GM12878 (cell line): Measurements from ENCODE around the gene TMCC3. TPM values are rescaled to one million over a fixed set of nuclear protein-coding genes. Genes with fewer than 3 reads are reported as not detected.

Experiments used
- BCL11A ChIP-seq: IDR thresholded peaks from 2 replicates; pipeline ENCODE4 v1.6.1; 2011; ENCODE audit warnings: low read depth, low read length
- CBX3 ChIP-seq: fragments of 200-600 bp; sonication (generic); IDR thresholded peaks from 2 replicates; pipeline ENCODE4 v1.6.1; 2016; ENCODE audit warnings: low read depth, borderline replicate concordance
- CEBPB ChIP-seq, 2 experiments: fragments of 150-350 bp in 1 of 2; IDR thresholded peaks; 2 replicates each; pipeline ENCODE4 v1.6.1; 2012 to 2014; ENCODE audit warnings: low read depth in 2 of 2, low read length in 2 of 2, borderline replicate concordance in 1 of 2, inconsistent platforms in 1 of 2
- CEBPZ ChIP-seq: fragments of 150-350 bp; IDR thresholded peaks from 2 replicates; pipeline ENCODE4 v1.6.1; 2016; ENCODE audit warnings: low read depth, low read length
- ELK1 ChIP-seq: IDR thresholded peaks from 2 replicates; pipeline ENCODE4 v1.6.1; 2012; ENCODE audit warnings: low read depth, low read length, improper control_type of control experiment
- GABPA ChIP-seq: IDR thresholded peaks from 2 replicates; pipeline ENCODE4 v1.6.1; 2014; ENCODE audit warnings: antibody characterized with exemption, low read depth, mild to moderate bottlenecking, inconsistent platforms
- HCFC1 ChIP-seq: fragments of 150-350 bp; IDR thresholded peaks from 2 replicates; pipeline ENCODE4 v1.6.1; 2014; ENCODE audit warnings: low read length
- HDAC2 ChIP-seq: fragments of 200-600 bp; sonication (generic); IDR thresholded peaks from 2 replicates; pipeline ENCODE4 v1.6.1; 2017
- IKZF2 ChIP-seq, 2 experiments: fragments of 450-650 bp; IDR thresholded peaks; 2 replicates each; pipeline ENCODE4 v1.6.1; 2017; ENCODE audit warnings: mild to moderate bottlenecking in 2 of 2, moderate library complexity in 2 of 2
- JUNB ChIP-seq: IDR thresholded peaks from 2 replicates; pipeline ENCODE4 v1.6.1; 2016; ENCODE audit warnings: antibody characterized with exemption, mild to moderate bottlenecking
- LARP7 ChIP-seq: fragments of 450-650 bp; IDR thresholded peaks from 2 replicates; pipeline ENCODE4 v1.6.1; 2017; ENCODE audit warnings: mild to moderate bottlenecking
- MAX ChIP-seq: IDR thresholded peaks from 2 replicates; pipeline ENCODE4 v1.6.1; 2012; ENCODE audit warnings: low read depth, low read length, improper control_type of control experiment
- MXI1 ChIP-seq: fragments of 150-350 bp; IDR thresholded peaks from 2 replicates; pipeline ENCODE4 v1.6.1; 2011; ENCODE audit warnings: low read depth, mild to moderate bottlenecking, inconsistent platforms, low read length, improper control_type of control experiment
- NFYB ChIP-seq: IDR thresholded peaks from 2 replicates; pipeline ENCODE4 v1.6.1; 2011; ENCODE audit warnings: low read depth, mild to moderate bottlenecking, low read length, improper control_type of control experiment, moderate library complexity; ENCODE audit not compliant: insufficient read depth
- NR2C1 ChIP-seq: fragments of 450-650 bp; IDR thresholded peaks from 2 replicates; pipeline ENCODE4 v1.6.1; 2017; ENCODE audit warnings: antibody characterized with exemption, mild to moderate bottlenecking, moderate library complexity
- PBX3 ChIP-seq: IDR thresholded peaks from 2 replicates; pipeline ENCODE4 v1.6.1; 2011; ENCODE audit warnings: mild to moderate bottlenecking, low read depth, low read length, moderate library complexity; ENCODE audit not compliant: insufficient replicate concordance
- RB1 ChIP-seq: fragments of 450-650 bp; formaldehyde crosslinking; IDR thresholded peaks from 2 replicates; pipeline ENCODE4 v1.6.1; 2017; ENCODE audit warnings: mild to moderate bottlenecking, borderline replicate concordance
- RBBP5 ChIP-seq: fragments of 200-600 bp; sonication (generic); conservative IDR thresholded peaks from 2 replicates; pipeline ENCODE4 v1.6.1; 2016
- RCOR1 ChIP-seq: conservative IDR thresholded peaks from 2 replicates; pipeline ENCODE4 v1.6.1; 2012; ENCODE audit warnings: low read depth, low read length, improper control_type of control experiment
- RELA ChIP-seq: fragments of 450-650 bp; IDR thresholded peaks from 2 replicates; pipeline ENCODE4 v1.8.0; 2014; ENCODE audit warnings: borderline replicate concordance; ENCODE audit not compliant: partially characterized antibody
- RFX5 ChIP-seq: IDR thresholded peaks from 2 replicates; pipeline ENCODE4 v1.6.1; 2011; ENCODE audit warnings: low read depth, low read length, improper control_type of control experiment
- SP1 ChIP-seq: IDR thresholded peaks from one replicate; pipeline ENCODE4 v1.6.1; 2011; ENCODE audit warnings: low read depth, low read length
- SREBF1 ChIP-seq: IDR thresholded peaks from 2 replicates; pipeline ENCODE4 v1.6.1; 2012; ENCODE audit warnings: mild to moderate bottlenecking, low read length
- SREBF2 ChIP-seq: IDR thresholded peaks from 2 replicates; pipeline ENCODE4 v1.6.1; 2012; ENCODE audit warnings: mild to moderate bottlenecking, low read length
- STAT1 ChIP-seq: fragments of 450-650 bp; conservative IDR thresholded peaks from 2 replicates; pipeline ENCODE4 v1.6.1; 2014; ENCODE audit warnings: antibody characterized with exemption, mild to moderate bottlenecking
- TAF1 ChIP-seq: IDR thresholded peaks from 2 replicates; pipeline ENCODE4 v1.6.1; 2011; ENCODE audit warnings: mild to moderate bottlenecking, low read depth, low read length, borderline replicate concordance
- TARDBP ChIP-seq: IDR thresholded peaks from 2 replicates; pipeline ENCODE4 v1.6.1; 2016; ENCODE audit warnings: borderline replicate concordance
- TBL1XR1 ChIP-seq: IDR thresholded peaks from 2 replicates; pipeline ENCODE4 v1.6.1; 2012; ENCODE audit warnings: low read depth, low read length, improper control_type of control experiment
- polyA plus RNA-seq, 11 experiments: library from polyadenylated mRNA; depleted of rRNA in 4 of 11; unstranded in 6 of 11; stranded (reverse) in 5 of 11; fragments of >200 nt; fragmentation: Nextera tagmentation in 4 of 11; fragmentation: Illumina TruSeq in 1 of 11; extraction: Ambion mirVana in 4 of 11; extraction: Trizol in 1 of 11; gene quantifications; 1 replicate in 1 of 11; 2 replicates in 10 of 11; pipeline versions ENCODE4 v1.2.1 to v1.2.3, GENCODE V29; 2011 to 2016; ENCODE audit warnings: inconsistent platforms in 2 of 11, missing spikeins in 2 of 11, low read depth in 1 of 11
- total RNA-seq, 4 experiments: library from RNA; depleted of rRNA in 3 of 4; stranded (reverse); fragments of >200 nt in 3 of 4; fragmentation: Illumina TruSeq in 1 of 4; extraction: Trizol in 1 of 4; gene quantifications; 2 replicates each; pipeline versions ENCODE4 v1.2.1 to v1.2.3, GENCODE V29; 2013 to 2021

The TMCC3 gene
- total and polyA plus RNA-seq, 10 of the 15 experiments (the other 5 are each of a cell fraction or from before 2014, with no cell fraction given): 5.8 to 29.8 (median 12.6) TPM

- TF ChIP-seq CEBPZ (no peak), CBX3 (no peak), BCL11A (0 out of 2 replicates have a peak, but pooled peaks have one; percentile 2), NR2C1 (no peak), TAF1 (0 out of 2 replicates have a peak, but pooled peaks have one; percentile 36), JUNB (peak; percentile 75), MXI1 (no peak), CEBPB (IDR thresholded peaks at IDR 0.05; ENCODE audit: borderline replicate concordance in 1 of 2, low read depth in 2 of 2, low read length in 2 of 2) (peak in 1 of 2 experiments; percentile 76; a peak in 1 of 4 replicates), RBBP5 (no peak), IKZF2 (IDR thresholded peaks at IDR 0.05) (peak; percentile 34 to 39; a peak in 2 of 4 replicates), HDAC2 (no peak), STAT1 (no peak), LARP7 (no peak), PBX3 (no peak), GABPA (peak; percentile 43; the same call in 1 of the 2 replicates), SREBF2 (no peak), SREBF1 (no peak), TBL1XR1 (peak; percentile 40; the same call in 1 of the 2 replicates), RCOR1 (no peak), TARDBP (no peak), HCFC1 (no peak), RB1 (no peak), NFYB (no peak), ELK1 (no peak), RELA (no peak), RFX5 (no peak), MAX (no peak), SP1 (no peak)
Measured at GRCh38 chr12:94561943-94562411, 88.4 kb downstream of the TMCC3 start (continued).
